GM21529 (cell line): ENCODE data around the gene MYL5.
"Not testable (repeated sequence)": the region's sequence is repeated elsewhere in the genome, so short reads cannot be mapped to it uniquely, and the experiment has no call there.

Experiments used
- ATAC-seq: cut with Tn5 transposase; IDR thresholded peaks from one replicate; pipeline ENCODE4 v1.9.1; 2021; ENCODE audit not compliant: unreplicated experiment

MYL5 gene

GRCh38 chr4:669806-670559 is 4.4 kb upstream of the MYL5 start:
- not testable (repeated sequence) for ATAC-seq

DNA sequence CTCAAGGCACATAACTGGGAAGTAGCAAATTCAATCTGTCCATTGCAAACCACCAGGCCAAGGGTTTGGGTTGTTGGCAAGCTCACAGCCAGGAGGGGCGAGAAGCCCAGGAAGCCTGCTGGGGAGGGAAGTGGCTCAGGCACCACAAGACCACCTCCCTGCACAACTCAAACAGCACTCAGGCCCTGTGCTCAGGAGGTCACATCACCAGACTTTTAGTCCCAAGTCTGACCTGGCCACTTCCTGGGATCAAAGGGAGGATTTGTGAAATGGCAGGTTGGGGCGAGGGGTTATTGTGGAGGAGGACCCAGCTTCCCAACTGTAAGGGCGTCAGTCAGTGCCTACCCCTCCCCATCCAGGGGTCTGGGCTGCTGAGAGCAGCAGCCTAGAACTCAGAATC is 2.6 kb upstream of the MYL5 start:
- ATAC-seq = no peak

DNA sequence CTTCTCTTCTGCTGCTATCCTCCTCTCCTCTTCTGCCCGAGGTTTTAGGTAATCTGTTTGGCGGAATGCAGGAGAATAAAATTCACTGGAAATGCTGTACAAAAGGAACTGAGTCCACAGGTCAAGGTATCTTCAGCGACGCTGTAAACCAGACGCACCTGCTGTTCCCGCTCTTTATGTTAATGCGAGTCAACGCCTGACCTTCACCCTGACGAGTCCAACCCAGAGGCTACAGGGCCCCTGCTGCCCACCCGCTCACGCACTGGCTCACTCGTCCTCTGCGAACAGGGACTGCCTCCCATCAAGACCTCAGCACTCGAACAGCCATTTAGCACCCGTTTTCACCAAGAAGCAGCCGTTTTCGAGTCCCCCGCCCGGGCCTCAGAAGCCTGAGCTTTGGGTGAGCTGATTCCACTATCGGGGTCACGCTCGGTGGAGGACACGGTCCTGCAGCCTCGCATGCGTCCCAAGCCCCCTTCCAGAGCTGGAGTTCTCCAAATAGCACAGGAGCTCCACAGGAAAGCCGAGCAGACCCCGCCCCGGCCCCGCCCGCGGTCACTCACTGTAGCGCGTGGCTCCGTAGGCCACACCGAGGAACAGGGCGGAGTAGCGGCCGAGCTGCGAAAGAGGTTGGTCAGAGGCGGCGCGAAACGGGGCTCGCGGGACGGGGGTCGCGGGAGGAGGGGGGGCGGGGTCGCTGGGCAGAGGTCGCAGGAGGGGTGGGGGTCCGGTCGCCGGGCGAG is 822 bp upstream of the MYL5 start:
- ATAC-seq = no peak

DNA sequence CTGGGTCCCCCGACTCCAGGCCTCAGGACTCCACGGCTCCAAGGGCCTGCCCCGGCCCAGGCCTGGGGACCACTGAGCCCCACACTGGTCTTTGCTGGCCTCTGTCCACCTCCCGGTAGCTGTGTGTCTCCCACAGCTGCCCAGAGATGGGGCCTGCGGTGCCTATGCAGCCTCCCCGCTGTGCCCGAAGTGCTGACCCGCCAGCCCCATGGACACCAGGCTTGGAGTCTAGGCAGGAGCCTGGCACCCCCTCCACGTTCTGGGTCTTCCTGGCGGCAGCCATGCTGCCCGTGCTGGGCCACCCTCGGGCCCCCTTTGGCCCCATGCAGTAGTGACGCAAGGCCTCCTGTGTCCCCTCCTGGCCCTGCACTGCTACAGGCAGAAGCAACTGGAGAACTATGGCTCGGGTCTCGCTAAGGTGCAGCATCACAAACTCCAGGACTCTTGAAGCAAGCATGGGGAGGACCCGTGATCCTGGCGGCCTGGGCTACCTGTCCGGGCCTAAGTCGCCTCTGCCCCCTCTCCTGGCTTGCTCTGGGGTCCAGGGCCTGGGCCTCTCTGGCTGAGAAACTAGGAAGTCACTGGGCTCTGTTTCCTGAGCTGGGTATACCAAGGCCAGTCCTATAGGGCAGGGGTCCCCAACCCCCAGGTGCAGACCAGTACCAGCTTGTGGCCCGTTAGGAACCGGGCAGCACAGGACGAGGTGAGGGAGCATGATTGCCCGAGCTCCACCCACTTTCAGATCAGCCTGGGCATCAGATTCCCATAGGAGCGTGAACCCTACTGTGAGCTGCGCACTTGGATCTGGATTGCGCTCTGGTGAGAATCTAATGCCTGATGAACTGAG is 917 bp downstream of the MYL5 start:
- ATAC-seq = peak; percentile 2

GRCh38 chr4:675980-676870 is 1.9 kb downstream of the MYL5 start:
- ATAC-seq = peak; percentile 34

GRCh38 chr4:676871-677235 is 2.5 kb downstream of the MYL5 start:
- no peak for ATAC-seq

DNA sequence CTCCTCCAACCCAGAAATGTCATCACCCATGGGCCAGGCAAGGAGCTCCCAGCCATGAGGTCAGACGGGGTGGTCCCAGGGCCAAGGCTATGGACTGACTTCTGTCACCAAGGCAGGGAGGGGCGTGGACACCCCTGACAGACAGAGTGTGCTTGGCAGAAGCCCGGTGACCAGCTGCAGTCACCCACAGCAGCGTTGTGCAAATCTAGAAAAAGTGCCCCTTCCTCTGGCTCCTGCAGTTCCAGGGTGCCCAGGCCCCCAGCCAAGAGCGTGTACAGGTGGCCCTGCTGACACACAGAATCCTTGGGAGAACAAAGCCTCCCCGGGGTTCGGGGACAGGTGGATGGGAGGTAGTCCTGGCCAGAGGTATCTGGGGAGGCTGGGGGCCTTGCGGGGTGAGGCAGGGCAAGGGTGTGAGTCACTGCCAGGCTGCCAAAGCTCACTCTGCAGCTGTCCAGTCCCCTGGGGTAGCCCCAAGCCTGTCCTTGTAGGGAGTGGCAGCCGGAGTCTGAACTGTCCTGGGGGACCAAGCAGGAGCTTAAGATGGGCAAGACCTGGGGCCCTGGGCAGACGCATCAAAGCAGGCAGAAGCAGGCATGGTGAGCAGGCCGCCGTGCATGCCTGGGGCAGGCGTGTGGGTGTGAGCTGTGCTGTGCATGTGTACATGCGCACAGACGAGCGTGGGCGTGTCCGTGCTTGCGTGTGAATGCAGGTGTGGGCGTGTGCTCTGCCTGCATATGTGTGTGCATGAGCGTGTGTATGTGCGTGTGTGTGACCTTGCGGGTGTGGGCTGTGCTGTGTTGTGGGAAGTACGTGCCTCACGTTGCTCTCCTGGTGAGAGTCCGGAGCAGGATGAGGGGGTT is 3.3 kb downstream of the MYL5 start:
- no peak for ATAC-seq

DNA sequence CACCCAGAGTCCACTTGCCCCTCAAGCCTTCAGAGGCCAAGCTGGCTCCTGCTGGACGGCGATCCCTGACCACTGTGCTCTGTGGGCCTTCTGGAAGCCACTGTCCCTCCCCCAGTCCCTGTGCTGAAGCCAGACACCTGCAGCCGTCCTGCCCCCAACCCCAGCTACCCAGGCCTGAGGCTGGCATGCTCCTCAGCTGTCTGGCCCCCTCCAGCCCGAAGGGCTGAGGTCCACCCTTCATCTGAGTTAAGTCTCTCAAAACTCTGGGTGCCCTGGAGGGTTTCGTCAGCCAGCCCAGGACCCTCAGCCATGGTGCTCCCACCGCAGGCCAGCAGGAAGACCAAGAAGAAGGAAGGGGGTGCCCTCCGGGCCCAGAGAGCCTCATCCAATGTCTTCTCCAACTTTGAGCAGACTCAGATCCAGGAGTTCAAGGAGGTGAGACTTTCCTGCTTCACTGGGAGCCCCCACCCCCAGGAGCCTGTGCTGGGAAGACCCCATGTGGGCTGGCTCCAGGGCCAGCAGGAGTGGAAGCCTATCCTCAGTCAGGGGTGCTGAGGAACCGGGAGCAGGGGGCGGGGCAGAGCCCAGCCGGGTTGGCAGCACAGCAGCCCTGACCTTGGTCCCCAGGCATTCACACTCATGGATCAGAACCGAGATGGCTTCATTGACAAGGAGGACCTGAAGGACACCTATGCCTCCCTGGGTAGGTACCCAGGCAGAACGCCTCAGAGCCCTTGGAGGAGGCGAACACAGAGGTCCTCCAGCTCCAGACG is 4.2 kb downstream of the MYL5 start:
- no peak for ATAC-seq

GRCh38 chr4:679104-679481 is 4.8 kb downstream of the MYL5 start:
- ATAC-seq = no peak

GRCh38 chr4:679629-680028 is 5.3 kb downstream of the MYL5 start:
- ATAC-seq = no peak

DNA sequence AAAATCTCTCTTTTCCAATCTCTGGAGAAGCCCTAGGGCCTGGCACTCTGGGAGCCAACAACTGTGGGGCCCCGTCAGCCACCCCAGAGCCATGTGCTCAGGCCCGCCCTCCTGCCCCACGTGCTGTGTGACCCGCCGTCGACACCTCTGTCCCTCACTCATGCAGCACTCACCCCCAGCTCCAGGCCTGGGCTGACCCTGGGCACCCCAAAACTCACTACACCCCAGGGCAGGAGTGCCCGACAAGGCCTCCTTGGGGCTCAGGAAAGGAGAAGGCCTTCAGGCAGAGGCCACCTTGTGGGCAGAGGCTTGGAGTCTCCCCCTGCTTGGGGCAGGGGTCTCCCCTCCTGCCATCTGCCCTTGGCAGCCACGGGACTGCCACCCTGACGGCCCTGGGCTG is 5.7 kb downstream of the MYL5 start:
- no peak for ATAC-seq

DNA sequence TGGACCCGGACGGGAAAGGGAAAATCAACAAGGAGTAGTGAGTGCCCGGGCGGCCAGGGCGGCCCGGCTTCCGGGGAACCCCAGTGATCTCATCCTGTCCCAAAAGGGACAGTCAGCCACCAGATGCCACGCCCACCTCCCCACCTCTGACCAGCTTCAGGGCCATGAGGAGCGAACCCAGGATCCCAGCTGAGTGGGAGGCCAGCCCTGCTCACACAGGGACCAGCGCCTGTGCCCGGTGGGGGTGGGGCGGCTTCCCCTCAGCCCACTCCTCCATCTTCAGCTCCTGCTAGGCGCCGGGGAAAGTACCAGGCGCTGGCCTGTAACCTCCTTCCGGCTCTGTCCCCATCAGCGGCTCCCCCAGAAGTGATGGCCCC is 6.2 kb downstream of the MYL5 start:
- ATAC-seq = no peak

DNA sequence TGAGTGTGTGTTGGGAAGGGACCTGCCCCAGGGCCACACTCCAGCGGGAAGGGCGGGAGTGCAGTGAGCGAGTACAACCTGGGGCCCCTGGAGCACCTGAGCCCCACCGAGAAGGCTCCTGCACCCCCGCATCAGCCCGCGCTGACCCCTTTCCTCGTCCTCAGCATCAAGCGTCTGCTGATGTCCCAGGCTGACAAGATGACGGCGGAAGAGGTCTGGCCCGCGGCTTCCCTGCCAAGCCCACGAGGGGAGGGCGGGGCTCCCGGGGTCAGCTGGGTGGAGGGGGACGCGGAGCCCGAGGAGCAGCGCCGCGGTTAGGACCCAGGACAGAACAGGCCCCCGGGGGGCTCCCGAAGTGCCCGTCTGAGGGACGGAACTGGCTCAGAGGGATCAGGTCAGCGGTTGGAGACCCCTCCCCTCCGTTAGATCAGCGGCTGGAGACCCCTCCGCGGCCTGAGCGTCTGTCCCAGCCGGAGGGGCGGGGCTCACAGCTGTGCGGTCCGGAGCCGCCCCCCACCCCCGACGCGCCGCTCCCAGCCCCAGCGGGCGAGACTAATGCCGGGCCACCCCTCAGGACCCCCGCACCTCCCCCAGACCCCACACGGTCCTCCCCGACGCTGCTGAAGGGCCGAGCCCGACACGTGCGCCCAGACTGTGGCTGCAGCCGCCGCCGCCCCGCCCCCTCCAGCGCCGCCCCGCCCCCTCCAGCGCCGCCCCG is 6.7 kb downstream of the MYL5 start:
- ATAC-seq = no peak

GRCh38 chr4:681736-682451 is 7.6 kb downstream of the MYL5 start:
- ATAC-seq = no peak

DNA sequence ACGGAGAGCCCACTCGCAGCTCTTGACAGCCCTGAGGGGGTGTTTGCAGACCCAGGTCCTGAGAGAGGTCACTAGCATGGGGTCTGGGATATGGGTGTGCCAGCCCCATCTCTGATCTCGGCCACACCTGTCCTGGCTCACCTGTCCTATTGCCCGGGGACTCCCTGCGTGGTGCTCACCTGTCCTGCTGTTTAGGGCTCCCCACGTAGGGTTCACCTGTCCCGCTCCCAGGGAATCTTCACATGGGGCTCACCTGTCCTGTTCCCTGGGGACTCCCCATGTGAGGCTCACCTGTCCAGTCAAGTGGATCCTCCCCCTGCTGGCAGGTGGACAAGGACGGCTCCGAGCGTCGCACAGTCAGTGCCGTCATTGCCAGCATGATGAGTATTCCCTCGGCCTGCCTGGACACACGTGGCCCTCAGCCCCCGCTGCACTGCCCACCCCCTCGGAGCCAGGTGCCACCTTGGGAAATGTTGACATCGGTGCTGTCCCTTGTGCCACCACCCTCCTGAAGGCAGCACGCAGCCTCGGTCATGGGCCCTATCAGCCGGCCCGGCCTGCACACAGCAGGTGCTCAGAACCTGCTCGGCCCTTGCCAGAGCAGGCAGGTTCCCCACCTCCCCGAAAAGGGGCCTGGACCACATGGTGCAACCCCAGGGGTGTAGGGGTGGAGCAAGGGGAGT is 8.3 kb downstream of the MYL5 start:
- ATAC-seq = no peak

DNA sequence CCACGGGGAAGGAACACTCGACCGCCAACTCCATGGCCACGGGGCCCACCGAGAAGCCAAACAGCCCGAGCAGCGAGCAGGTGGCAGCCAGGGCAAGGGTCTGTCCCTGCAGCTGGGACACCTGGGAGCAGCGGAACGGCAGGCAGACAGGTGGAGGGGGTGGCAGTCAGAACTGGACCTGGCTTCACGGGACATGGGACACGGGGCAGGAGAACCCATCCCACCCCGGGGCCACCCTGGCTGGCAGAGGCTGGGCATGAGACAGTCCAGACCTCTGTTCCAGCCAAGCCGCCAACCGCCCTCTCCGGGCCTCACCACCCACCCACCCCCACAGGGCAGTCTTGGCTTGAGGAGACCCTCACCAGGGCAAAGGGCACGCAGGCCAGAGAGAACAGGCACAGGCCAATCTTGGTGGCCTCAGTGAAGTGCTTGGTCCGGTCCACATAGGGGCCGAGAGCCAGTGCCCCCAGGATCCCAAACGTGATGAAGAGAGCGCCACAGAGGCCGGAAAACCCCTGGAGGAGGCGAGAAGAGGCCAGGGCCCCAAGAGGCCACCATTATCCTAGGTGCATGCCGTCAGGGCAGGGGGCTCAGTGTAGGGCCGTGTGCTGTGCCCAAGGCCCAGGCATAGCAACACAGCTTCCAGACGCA is 9.0 kb downstream of the MYL5 start:
- no peak for ATAC-seq
